ENCODE measurements around the gene PSMC3IP.

Gene PSMC3IP

GRCh38 chr17:42537826-42538451 lies 39.6 kb downstream of the PSMC3IP start:
- DNase-seq = no peak

- no peak for DNase-seq
Measured at GRCh38 chr17:42537156-42537805, 40.2 kb downstream of the PSMC3IP start.

- DNase-seq = peak; percentile 75
Measured at GRCh38 chr17:42536372-42537155, 41.0 kb downstream of the PSMC3IP start.

GRCh38 chr17:42536048-42536371 lies 41.5 kb downstream of the PSMC3IP start, which contains the start of gene NAGLU:
NAGLU (plus strand) TSS chr17:42536241; CDS start chr17:42536273, 32 bp downstream.
- DNase-seq = peak; percentile 78

- DNase-seq = peak; percentile 40
Measured at GRCh38 chr17:42535155-42536047, 42.1 kb downstream of the PSMC3IP start.

- peak; percentile 47 for DNase-seq
Measured at GRCh38 chr17:42531455-42532354, 45.8 kb downstream of the PSMC3IP start.

GRCh38 chr17:42530952-42531454 lies 46.5 kb downstream of the PSMC3IP start:
- peak; percentile 50 for DNase-seq

- DNase-seq = no peak
Measured at GRCh38 chr17:42529061-42529460, 48.5 kb downstream of the PSMC3IP start.

- no peak for DNase-seq
Measured at GRCh38 chr17:42527932-42528331, 49.6 kb downstream of the PSMC3IP start.

GRCh38 chr17:42526031-42526444 lies 51.5 kb downstream of the PSMC3IP start:
- no peak for DNase-seq

GRCh38 chr17:42525221-42525620 lies 52.3 kb downstream of the PSMC3IP start:
- DNase-seq = no peak

GRCh38 chr17:42522798-42523278 lies 54.7 kb downstream of the PSMC3IP start:
- no peak for DNase-seq

Data from NCI-H510A treated with DMSO at 0.1 percent for 48 hours (cell line).